ENCODE measurements around the gene SPNS3. TPM values are rescaled to one million over a fixed set of nuclear protein-coding genes. Genes with fewer than 3 reads are reported as not detected.

Gene SPNS3
- total and polyA plus RNA-seq, 9 of the 15 experiments (the other 6 are each of a cell fraction or from before 2014, with no cell fraction given): not detected

DNA sequence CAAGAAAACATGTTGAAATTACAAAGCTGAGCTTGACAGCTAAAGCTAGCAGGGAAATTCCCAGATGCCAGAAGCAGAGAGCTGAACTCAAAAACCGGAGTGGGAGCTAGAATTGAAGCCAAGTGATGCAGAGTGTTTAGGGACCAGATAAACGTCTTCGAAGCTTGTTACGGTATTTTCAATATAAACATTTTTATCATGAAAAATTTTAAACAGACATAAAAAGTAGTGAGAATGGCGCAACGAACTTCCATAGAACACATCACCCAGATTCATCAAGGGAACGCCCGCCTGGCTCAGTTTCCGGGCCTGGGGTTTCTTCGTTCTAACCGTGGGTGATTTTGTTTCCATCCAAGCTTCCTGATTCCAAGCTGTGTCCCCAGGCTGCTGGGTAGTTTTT is 83.0 kb downstream of the SPNS3 start:
- no peak overlapping the region for H3K4me3 ChIP-seq
- TF ChIP-seq PPARD (CRISPR knock-in tag; IDR thresholded peaks at IDR 0.05) (no peak), CHD4 (IDR thresholded peaks at IDR 0.05; ENCODE audit: insufficient read depth, insufficient replicate concordance, low read depth, low read length, poor library complexity, severe bottlenecking) (no peak), ZNF445 (CRISPR knock-in tag; IDR thresholded peaks at IDR 0.05; ENCODE audit: low read depth) (no peak), HNRNPUL1 (IDR thresholded peaks at IDR 0.05; ENCODE audit: low read length) (no peak), PHB2 (IDR thresholded peaks at IDR 0.05; ENCODE audit: low read depth) (no peak), NUFIP1 (IDR thresholded peaks at IDR 0.05; ENCODE audit: partially characterized antibody) (no peak), STAT5B (CRISPR knock-in tag; IDR thresholded peaks at IDR 0.05) (no peak), ZNF165 (CRISPR knock-in tag; IDR thresholded peaks at IDR 0.05; ENCODE audit: borderline replicate concordance) (no peak)
- TF ChIP-seq, protein P1, sequence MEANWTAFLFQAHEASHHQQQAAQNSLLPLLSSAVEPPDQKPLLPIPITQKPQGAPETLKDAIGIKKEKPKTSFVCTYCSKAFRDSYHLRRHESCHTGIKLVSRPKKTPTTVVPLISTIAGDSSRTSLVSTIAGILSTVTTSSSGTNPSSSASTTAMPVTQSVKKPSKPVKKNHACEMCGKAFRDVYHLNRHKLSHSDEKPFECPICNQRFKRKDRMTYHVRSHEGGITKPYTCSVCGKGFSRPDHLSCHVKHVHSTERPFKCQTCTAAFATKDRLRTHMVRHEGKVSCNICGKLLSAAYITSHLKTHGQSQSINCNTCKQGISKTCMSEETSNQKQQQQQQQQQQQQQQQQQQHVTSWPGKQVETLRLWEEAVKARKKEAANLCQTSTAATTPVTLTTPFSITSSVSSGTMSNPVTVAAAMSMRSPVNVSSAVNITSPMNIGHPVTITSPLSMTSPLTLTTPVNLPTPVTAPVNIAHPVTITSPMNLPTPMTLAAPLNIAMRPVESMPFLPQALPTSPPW (CRISPR knock-in tag; IDR thresholded peaks at IDR 0.05): no peak
- TF ChIP-seq, protein P2, sequence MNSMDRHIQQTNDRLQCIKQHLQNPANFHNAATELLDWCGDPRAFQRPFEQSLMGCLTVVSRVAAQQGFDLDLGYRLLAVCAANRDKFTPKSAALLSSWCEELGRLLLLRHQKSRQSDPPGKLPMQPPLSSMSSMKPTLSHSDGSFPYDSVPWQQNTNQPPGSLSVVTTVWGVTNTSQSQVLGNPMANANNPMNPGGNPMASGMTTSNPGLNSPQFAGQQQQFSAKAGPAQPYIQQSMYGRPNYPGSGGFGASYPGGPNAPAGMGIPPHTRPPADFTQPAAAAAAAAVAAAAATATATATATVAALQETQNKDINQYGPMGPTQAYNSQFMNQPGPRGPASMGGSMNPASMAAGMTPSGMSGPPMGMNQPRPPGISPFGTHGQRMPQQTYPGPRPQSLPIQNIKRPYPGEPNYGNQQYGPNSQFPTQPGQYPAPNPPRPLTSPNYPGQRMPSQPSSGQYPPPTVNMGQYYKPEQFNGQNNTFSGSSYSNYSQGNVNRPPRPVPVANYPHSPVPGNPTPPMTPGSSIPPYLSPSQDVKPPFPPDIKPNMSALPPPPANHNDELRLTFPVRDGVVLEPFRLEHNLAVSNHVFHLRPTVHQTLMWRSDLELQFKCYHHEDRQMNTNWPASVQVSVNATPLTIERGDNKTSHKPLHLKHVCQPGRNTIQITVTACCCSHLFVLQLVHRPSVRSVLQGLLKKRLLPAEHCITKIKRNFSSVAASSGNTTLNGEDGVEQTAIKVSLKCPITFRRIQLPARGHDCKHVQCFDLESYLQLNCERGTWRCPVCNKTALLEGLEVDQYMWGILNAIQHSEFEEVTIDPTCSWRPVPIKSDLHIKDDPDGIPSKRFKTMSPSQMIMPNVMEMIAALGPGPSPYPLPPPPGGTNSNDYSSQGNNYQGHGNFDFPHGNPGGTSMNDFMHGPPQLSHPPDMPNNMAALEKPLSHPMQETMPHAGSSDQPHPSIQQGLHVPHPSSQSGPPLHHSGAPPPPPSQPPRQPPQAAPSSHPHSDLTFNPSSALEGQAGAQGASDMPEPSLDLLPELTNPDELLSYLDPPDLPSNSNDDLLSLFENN (IDR thresholded peaks at IDR 0.05; ENCODE audit: low read depth in 2 of 2, low read length in 2 of 2): no peak
- TF ChIP-seq, protein P3, sequence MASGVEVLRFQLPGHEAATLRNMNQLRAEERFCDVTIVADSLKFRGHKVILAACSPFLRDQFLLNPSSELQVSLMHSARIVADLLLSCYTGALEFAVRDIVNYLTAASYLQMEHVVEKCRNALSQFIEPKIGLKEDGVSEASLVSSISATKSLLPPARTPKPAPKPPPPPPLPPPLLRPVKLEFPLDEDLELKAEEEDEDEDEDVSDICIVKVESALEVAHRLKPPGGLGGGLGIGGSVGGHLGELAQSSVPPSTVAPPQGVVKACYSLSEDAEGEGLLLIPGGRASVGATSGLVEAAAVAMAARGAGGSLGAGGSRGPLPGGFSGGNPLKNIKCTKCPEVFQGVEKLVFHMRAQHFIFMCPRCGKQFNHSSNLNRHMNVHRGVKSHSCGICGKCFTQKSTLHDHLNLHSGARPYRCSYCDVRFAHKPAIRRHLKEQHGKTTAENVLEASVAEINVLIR (CRISPR knock-in tag; IDR thresholded peaks at IDR 0.05): no peak
- TF ChIP-seq, protein P4, sequence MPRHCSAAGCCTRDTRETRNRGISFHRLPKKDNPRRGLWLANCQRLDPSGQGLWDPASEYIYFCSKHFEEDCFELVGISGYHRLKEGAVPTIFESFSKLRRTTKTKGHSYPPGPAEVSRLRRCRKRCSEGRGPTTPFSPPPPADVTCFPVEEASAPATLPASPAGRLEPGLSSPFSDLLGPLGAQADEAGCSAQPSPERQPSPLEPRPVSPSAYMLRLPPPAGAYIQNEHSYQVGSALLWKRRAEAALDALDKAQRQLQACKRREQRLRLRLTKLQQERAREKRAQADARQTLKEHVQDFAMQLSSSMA (CRISPR knock-in tag; IDR thresholded peaks at IDR 0.05): no peak
- TF ChIP-seq, protein P5, sequence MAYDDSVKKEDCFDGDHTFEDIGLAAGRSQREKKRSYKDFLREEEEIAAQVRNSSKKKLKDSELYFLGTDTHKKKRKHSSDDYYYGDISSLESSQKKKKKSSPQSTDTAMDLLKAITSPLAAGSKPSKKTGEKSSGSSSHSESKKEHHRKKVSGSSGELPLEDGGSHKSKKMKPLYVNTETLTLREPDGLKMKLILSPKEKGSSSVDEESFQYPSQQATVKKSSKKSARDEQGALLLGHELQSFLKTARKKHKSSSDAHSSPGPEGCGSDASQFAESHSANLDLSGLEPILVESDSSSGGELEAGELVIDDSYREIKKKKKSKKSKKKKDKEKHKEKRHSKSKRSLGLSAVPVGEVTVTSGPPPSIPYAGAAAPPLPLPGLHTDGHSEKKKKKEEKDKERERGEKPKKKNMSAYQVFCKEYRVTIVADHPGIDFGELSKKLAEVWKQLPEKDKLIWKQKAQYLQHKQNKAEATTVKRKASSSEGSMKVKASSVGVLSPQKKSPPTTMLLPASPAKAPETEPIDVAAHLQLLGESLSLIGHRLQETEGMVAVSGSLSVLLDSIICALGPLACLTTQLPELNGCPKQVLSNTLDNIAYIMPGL (CRISPR knock-in tag; IDR thresholded peaks at IDR 0.05): no peak
- ChIA-PET CTCF (ENCODE audit: low intra/inter-chr PET ratio) (no interaction called here), POLR2A (interaction anchor here (0.5 to 1.4 kb wide), 3 partner anchors 11 to 70 kb away, joined by 3 read pairs; no protein-coding TSS in a partner anchor)
- DNase-seq (ENCODE audit: extremely low read depth in 1 of 4, low spot score in 3 of 4) (no peak), FAIRE-seq (no peak), ATAC-seq (no peak)
- H2AFZ ChIP-seq (ENCODE audit: low read depth, low read length): no peak overlapping the region
- H3K27ac ChIP-seq (ENCODE audit: extremely low read depth, low read depth, low read length): no peak overlapping the region
- no peaks in the 10 kb centered on the region for H3K36me3 ChIP-seq (ENCODE audit: control insufficient read depth, insufficient read depth, low read length)
- H3K4me2 ChIP-seq (ENCODE audit: insufficient read depth, low read length): no peak overlapping the region
- H3K9me1 ChIP-seq (ENCODE audit: control insufficient read depth, insufficient read depth, low read length): no peaks in the 10 kb centered on the region
- peaks cover 0 to 29% of the 10 kb centered on the region in 2 experiments; a peak in 2 of 5 replicates for H3K4me1 ChIP-seq (replicated peaks in 1 of 2; ENCODE audit: control insufficient read depth in 2 of 2, insufficient read depth in 2 of 2, low read length in 2 of 2)
- H4K20me1 ChIP-seq (replicated peaks; ENCODE audit: control insufficient read depth, insufficient read depth, low read length): peaks cover 3% of the 10 kb centered on the region; the same call in 1 of the 2 replicates
- H3K9ac ChIP-seq (ENCODE audit: insufficient read depth in 1 of 2, low read depth in 2 of 2, low read length in 2 of 2): no peak overlapping the region
- intact Hi-C loops (cut with micrococcal nuclease): no loop called here
- BruUV-seq (replicated peaks): no TSS peak
- no peaks in the 10 kb centered on the region for H3K79me2 ChIP-seq (ENCODE audit: control insufficient read depth, insufficient read depth, low read length)
- H3K9me3 ChIP-seq (replicated peaks; ENCODE audit: control insufficient read depth, insufficient read depth, low read depth, low read length): no peaks in the 10 kb centered on the region
- WGBS (ENCODE audit: insufficient coverage, low coverage, missing lambda C conversion rate): 14% methylated on average over 11 of the region's 11 CpGs
- in situ Hi-C loops (cut with MboI): no loop called here
- peaks cover 9 to 60% of the 10 kb centered on the region in 2 experiments; a peak in 3 of 5 replicates for H3K27me3 ChIP-seq (ENCODE audit: control insufficient read depth in 2 of 2, insufficient read depth in 2 of 2, low read length in 2 of 2)

Measured in K562 (cell line).